SU-DHL-6 (cell line): ENCODE results near the gene MARCKS.

ENCODE experiments used
- H2AFZ ChIP-seq: fragments of 200-600 bp; sonication (generic); 2 replicates; pipeline ENCODE4 v1.6.1; 2014; ENCODE audit warnings: low read depth, mild to moderate bottlenecking, moderate library complexity, mixed read lengths, antibody characterized with exemption, low read length; ENCODE audit not compliant: severe bottlenecking
- H3F3A ChIP-seq: fragments of 200-600 bp; shearing (Covaris generic); 2 replicates; pipeline ENCODE4 v1.6.0; 2016; ENCODE audit warnings: antibody characterized with exemption, mild to moderate bottlenecking; ENCODE audit not compliant: insufficient read depth
- H3K27ac ChIP-seq: fragments of 200-600 bp; sonication (generic); 2 replicates; pipeline ENCODE4 v1.5.1; 2016; ENCODE audit warnings: low read depth, mild to moderate bottlenecking, low read length, moderate library complexity, mixed read lengths
- H3K27me3 ChIP-seq: fragments of 200-600 bp; sonication (generic), shearing (Covaris generic); 2 replicates; pipeline ENCODE4 v1.6.0; 2014; ENCODE audit warnings: mild to moderate bottlenecking, low read length
- H3K36me3 ChIP-seq: fragments of 200-600 bp; sonication (generic); 2 replicates; pipeline ENCODE4 v1.6.1; 2014; ENCODE audit warnings: mild to moderate bottlenecking, low read length, mixed read lengths
- H3K4me2 ChIP-seq: fragments of 300-600, 200-600 bp; shearing (Covaris generic), sonication (generic); 2 replicates; pipeline ENCODE4 v1.6.0; 2014; ENCODE audit warnings: low read length, low read depth, mild to moderate bottlenecking; ENCODE audit not compliant: poor library complexity, severe bottlenecking
- H3K4me3 ChIP-seq: fragments of 200-600 bp; sonication (generic); 2 replicates; pipeline ENCODE4 v1.5.1; 2014; ENCODE audit warnings: antibody characterized with exemption, low read length, mild to moderate bottlenecking, mixed read lengths; ENCODE audit not compliant: insufficient read depth, poor library complexity, severe bottlenecking
- H3K79me2 ChIP-seq: fragments of 200-600 bp; sonication (generic); 2 replicates; pipeline ENCODE4 v1.6.1; 2014; ENCODE audit warnings: mild to moderate bottlenecking, low read length, moderate library complexity; ENCODE audit not compliant: insufficient read depth
- H3K9ac ChIP-seq: fragments of 200-600 bp; sonication (generic); 2 replicates; pipeline ENCODE4 v1.7.0; 2014; ENCODE audit warnings: mild to moderate bottlenecking, low read length
- H3K9me2 ChIP-seq: fragments of 200-600 bp; sonication (generic); replicated peaks from 2 replicates; pipeline ENCODE4 v1.6.1; 2014; ENCODE audit warnings: low read length; ENCODE audit not compliant: insufficient read depth
- H3K9me3 ChIP-seq: fragments of 200-600 bp; sonication (generic); 2 replicates; pipeline ENCODE4 v1.6.1; 2014; ENCODE audit warnings: low read length, mixed read lengths; ENCODE audit not compliant: insufficient read depth
- H4K20me1 ChIP-seq: fragments of 200-600 bp; sonication (generic); 2 replicates; pipeline ENCODE4 v1.6.1; 2014; ENCODE audit warnings: low read depth, mild to moderate bottlenecking, antibody characterized with exemption, low read length, moderate library complexity, mixed read lengths
- CTCF ChIP-seq: fragments of 200-600 bp; sonication (generic); IDR thresholded peaks from one replicate; pipeline ENCODE4 v1.5.1; 2017; ENCODE audit warnings: antibody characterized with exemption, mild to moderate bottlenecking, low read length, moderate library complexity; ENCODE audit not compliant: insufficient read depth, poor library complexity, severe bottlenecking
- EZH2phosphoT487 ChIP-seq: fragments of 200-600 bp; sonication (generic), shearing (Covaris generic); conservative IDR thresholded peaks from 2 replicates; pipeline ENCODE4 v1.6.1; 2018; ENCODE audit warnings: mild to moderate bottlenecking, antibody characterized with exemption, low read length, moderate library complexity, mixed read lengths

Gene MARCKS

GRCh38 chr6:113882336-113883022, 25.3 kb downstream of the MARCKS start:
- no peaks in the 10 kb centered on the region for H3K27me3 ChIP-seq
- no peak overlapping the region for H3K4me3 ChIP-seq
- no peak overlapping the region for H2AFZ ChIP-seq
- no peak for TF ChIP-seq EZH2phosphoT487
- no peak for TF ChIP-seq CTCF
- no peaks in the 10 kb centered on the region for H3K36me3 ChIP-seq
- H3K4me2 ChIP-seq: no peak overlapping the region
- H3K9me2 ChIP-seq: no peaks in the 10 kb centered on the region
- H4K20me1 ChIP-seq: no peaks in the 10 kb centered on the region
- H3K27ac ChIP-seq: no peak overlapping the region
- H3K79me2 ChIP-seq: no peaks in the 10 kb centered on the region
- H3K9me3 ChIP-seq: no peaks in the 10 kb centered on the region
- no peaks in the 10 kb centered on the region for H3F3A ChIP-seq
- H3K9ac ChIP-seq: no peak overlapping the region

GRCh38 chr6:113884011-113884410, 26.9 kb downstream of the MARCKS start:
- Histone ChIP-seq H3K27ac (no peak overlapping the region), H2AFZ (no peak overlapping the region)

GRCh38 chr6:113886512-113886911, 29.4 kb downstream of the MARCKS start:
- no peaks in the 10 kb centered on the region for H3K9me2 ChIP-seq
- no peak overlapping the region for H2AFZ ChIP-seq
- H3K27me3 ChIP-seq: no peaks in the 10 kb centered on the region
- H3K4me3 ChIP-seq: no peak overlapping the region
- TF ChIP-seq CTCF (no peak), EZH2phosphoT487 (no peak)
- H3K79me2 ChIP-seq: no peaks in the 10 kb centered on the region
- H4K20me1 ChIP-seq: no peaks in the 10 kb centered on the region
- no peak overlapping the region for H3K9ac ChIP-seq
- no peak overlapping the region for H3K27ac ChIP-seq
- H3K4me2 ChIP-seq: no peak overlapping the region
- no peaks in the 10 kb centered on the region for H3K9me3 ChIP-seq
- no peaks in the 10 kb centered on the region for H3K36me3 ChIP-seq
- H3F3A ChIP-seq: no peaks in the 10 kb centered on the region

More at GRCh38 chr6:113884011-113884410, 26.9 kb downstream of the MARCKS start:
- H3K9ac ChIP-seq: no peak overlapping the region
- no peak for TF ChIP-seq CTCF
- TF ChIP-seq EZH2phosphoT487: no peak
- no peaks in the 10 kb centered on the region for H3K36me3 ChIP-seq
- no peaks in the 10 kb centered on the region for H3K9me3 ChIP-seq
- H3K4me3 ChIP-seq: no peak overlapping the region
- no peaks in the 10 kb centered on the region for H3K27me3 ChIP-seq
- no peak overlapping the region for H3K4me2 ChIP-seq
- H3K79me2 ChIP-seq: no peaks in the 10 kb centered on the region
- no peaks in the 10 kb centered on the region for H3F3A ChIP-seq
- H3K9me2 ChIP-seq: no peaks in the 10 kb centered on the region
- H4K20me1 ChIP-seq: no peaks in the 10 kb centered on the region
